Measurements from ENCODE around the gene ARHGAP8. TPM values are rescaled to one million over a fixed set of nuclear protein-coding genes. Genes with fewer than 3 reads are reported as not detected.

Gene ARHGAP8
- total RNA-seq, 2 experiments from 2014 or later: not detected

DNA sequence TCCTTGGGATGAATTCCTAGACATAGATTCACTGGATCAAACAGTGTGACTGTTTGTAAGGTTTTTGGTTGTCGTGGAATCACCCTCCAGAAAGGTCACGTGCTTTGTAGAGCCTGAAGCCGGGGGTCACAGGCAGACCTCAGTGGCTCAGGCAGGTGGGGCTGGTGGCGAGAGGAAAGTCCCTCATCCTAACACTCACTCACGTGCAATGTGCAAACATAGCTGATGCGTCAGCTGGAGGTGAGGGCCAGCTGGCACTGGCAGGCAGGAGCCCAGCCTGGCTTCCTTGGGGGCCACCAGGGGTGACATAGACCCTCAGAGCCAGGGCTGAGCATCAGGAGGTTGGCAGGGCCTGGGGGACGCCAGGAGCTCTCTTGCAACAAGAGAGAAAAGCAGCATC is 90.0 kb downstream of the ARHGAP8 start:
- H3K4me1 ChIP-seq (ENCODE audit: insufficient read depth, low read length, poor library complexity, severe bottlenecking): no peaks in the 10 kb centered on the region
- intact Hi-C loops (cut with micrococcal nuclease; ENCODE audit: unreplicated experiment): no loop called here
- no peak overlapping the region for H2AFZ ChIP-seq (ENCODE audit: low read length)
- no peak for TF ChIP-seq EZH2phosphoT487 (IDR thresholded peaks at IDR 0.05; ENCODE audit: borderline replicate concordance, low read depth, low read length)
- TF ChIP-seq, protein P1, sequence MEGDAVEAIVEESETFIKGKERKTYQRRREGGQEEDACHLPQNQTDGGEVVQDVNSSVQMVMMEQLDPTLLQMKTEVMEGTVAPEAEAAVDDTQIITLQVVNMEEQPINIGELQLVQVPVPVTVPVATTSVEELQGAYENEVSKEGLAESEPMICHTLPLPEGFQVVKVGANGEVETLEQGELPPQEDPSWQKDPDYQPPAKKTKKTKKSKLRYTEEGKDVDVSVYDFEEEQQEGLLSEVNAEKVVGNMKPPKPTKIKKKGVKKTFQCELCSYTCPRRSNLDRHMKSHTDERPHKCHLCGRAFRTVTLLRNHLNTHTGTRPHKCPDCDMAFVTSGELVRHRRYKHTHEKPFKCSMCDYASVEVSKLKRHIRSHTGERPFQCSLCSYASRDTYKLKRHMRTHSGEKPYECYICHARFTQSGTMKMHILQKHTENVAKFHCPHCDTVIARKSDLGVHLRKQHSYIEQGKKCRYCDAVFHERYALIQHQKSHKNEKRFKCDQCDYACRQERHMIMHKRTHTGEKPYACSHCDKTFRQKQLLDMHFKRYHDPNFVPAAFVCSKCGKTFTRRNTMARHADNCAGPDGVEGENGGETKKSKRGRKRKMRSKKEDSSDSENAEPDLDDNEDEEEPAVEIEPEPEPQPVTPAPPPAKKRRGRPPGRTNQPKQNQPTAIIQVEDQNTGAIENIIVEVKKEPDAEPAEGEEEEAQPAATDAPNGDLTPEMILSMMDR (conservative IDR thresholded peaks at IDR 0.05; ENCODE audit: low read length): no peak
- BruUV-seq (replicated peaks): no TSS peak
- DNase-seq (ENCODE audit: low spot score): no peak
- H3K4me3 ChIP-seq (ENCODE audit: low read depth, low read length, poor library complexity, severe bottlenecking): no peak overlapping the region
- H3K27ac ChIP-seq (ENCODE audit: low read depth, low read length, poor library complexity, severe bottlenecking): no peak overlapping the region
- no peaks in the 10 kb centered on the region for H3K9me2 ChIP-seq (ENCODE audit: insufficient read depth, low read length)
- H3K36me3 ChIP-seq (ENCODE audit: insufficient read depth, low read length): no peaks in the 10 kb centered on the region
- H3K9me3 ChIP-seq (ENCODE audit: low read length): no peaks in the 10 kb centered on the region
- ChIA-PET CTCF (ENCODE audit: unreplicated experiment) (no interaction called here), POLR2A (no interaction called here)
- no peaks in the 10 kb centered on the region for H3K79me2 ChIP-seq (ENCODE audit: insufficient read depth, low read depth, low read length)
- H4K20me1 ChIP-seq (ENCODE audit: insufficient read depth, low read length): no peaks in the 10 kb centered on the region
- H3K4me2 ChIP-seq (ENCODE audit: low read length): no peak overlapping the region

DNA sequence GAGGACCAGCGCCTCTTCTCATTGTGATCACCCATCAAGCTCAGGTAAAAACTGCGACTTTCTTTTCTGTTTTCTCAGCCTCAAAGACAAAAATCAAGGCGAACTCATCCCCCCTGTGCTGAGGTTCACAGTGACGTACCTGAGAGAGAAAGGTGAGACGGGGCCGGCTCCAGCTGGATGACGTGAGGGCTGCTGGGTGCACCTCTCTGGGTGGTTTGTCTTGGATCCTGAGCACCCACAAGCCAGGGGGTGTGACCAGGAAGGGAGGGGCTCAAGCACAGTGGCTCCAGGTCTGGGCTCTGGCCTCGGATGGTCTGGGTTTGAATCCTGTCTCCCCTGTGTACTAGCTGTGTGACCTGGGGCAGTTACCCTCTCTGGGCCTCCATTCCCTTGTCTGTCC is 92.8 kb downstream of the ARHGAP8 start:
- Histone ChIP-seq H3K79me2 (ENCODE audit: insufficient read depth, low read depth, low read length) (no peaks in the 10 kb centered on the region), H4K20me1 (ENCODE audit: insufficient read depth, low read length) (no peaks in the 10 kb centered on the region), H2AFZ (ENCODE audit: low read length) (no peak overlapping the region), H3K4me3 (ENCODE audit: low read depth, low read length, poor library complexity, severe bottlenecking) (no peak overlapping the region), H3K36me3 (ENCODE audit: insufficient read depth, low read length) (no peaks in the 10 kb centered on the region), H3K9me3 (ENCODE audit: low read length) (no peaks in the 10 kb centered on the region), H3K4me2 (ENCODE audit: low read length) (no peak overlapping the region), H3K4me1 (ENCODE audit: insufficient read depth, low read length, poor library complexity, severe bottlenecking) (no peaks in the 10 kb centered on the region), H3K27ac (ENCODE audit: low read depth, low read length, poor library complexity, severe bottlenecking) (no peak overlapping the region), H3K9me2 (ENCODE audit: insufficient read depth, low read length) (no peaks in the 10 kb centered on the region)
- CTCF ChIA-PET (ENCODE audit: unreplicated experiment): no interaction called here
- DNase-seq (ENCODE audit: low spot score): no peak
- no TSS peak for BruUV-seq (replicated peaks)
- intact Hi-C loops (cut with micrococcal nuclease; ENCODE audit: unreplicated experiment): no loop called here
- POLR2A ChIA-PET: no interaction called here
- TF ChIP-seq, protein P1 (conservative IDR thresholded peaks at IDR 0.05; ENCODE audit: low read length): no peak
- TF ChIP-seq EZH2phosphoT487 (IDR thresholded peaks at IDR 0.05; ENCODE audit: borderline replicate concordance, low read depth, low read length): no peak

DNA sequence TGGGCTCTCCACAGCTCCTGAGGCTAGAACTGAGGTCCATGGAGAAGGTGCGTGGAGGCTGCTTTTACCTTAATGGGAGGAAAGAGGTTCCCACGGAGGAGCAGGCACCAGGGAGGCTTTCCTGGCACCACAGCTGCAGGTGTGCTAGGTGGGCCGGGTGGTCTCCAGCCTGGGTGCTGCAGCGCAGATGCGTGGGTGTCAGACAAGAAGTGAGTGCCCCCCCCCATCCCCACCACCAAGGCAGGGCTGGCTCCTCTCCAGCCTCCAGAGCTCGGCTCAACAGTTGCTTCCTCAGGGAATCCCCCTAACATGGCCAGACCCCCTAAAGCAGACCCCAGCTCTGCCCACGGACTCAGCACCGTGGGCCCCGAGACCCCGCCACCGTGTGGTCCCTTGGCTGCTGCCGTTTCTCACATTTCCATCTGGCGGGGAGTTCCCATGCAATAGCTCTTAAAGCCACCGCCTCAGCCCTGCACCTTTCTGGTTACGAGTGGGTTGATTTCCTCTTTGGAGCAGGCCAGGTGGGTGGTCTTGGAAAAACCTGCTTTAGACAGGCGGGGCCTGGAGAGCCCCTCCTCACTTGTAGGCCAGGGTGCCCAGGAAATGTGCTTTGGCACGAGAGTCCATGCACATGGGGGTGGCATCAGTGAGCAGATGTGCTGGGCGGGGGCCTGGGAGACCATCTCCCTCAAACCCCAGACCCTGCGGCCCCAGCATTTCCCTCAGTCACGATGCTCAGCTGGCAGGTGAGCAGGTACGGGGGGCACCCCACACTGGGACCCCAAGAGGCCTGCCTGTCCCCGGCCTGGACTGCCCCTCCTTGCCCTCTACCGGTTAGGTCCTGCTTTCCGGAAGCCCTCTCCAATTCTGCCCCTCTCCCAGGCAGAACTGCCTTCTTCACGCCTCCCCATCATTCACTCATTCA is 93.7 kb downstream of the ARHGAP8 start:
- H3K4me2 ChIP-seq (ENCODE audit: low read length): no peak overlapping the region
- H3K9me2 ChIP-seq (ENCODE audit: insufficient read depth, low read length): no peaks in the 10 kb centered on the region
- H3K9me3 ChIP-seq (ENCODE audit: low read length): no peaks in the 10 kb centered on the region
- intact Hi-C loops (cut with micrococcal nuclease; ENCODE audit: unreplicated experiment): no loop called here
- H3K27ac ChIP-seq (ENCODE audit: low read depth, low read length, poor library complexity, severe bottlenecking): no peak overlapping the region
- H4K20me1 ChIP-seq (ENCODE audit: insufficient read depth, low read length): no peaks in the 10 kb centered on the region
- no peak overlapping the region for H2AFZ ChIP-seq (ENCODE audit: low read length)
- BruUV-seq (replicated peaks): no TSS peak
- DNase-seq (ENCODE audit: low spot score): no peak
- H3K4me1 ChIP-seq (ENCODE audit: insufficient read depth, low read length, poor library complexity, severe bottlenecking): no peaks in the 10 kb centered on the region
- TF ChIP-seq, protein P1 (conservative IDR thresholded peaks at IDR 0.05; ENCODE audit: low read length): no peak
- no peak for TF ChIP-seq EZH2phosphoT487 (IDR thresholded peaks at IDR 0.05; ENCODE audit: borderline replicate concordance, low read depth, low read length)
- H3K79me2 ChIP-seq (ENCODE audit: insufficient read depth, low read depth, low read length): no peaks in the 10 kb centered on the region
- H3K36me3 ChIP-seq (ENCODE audit: insufficient read depth, low read length): no peaks in the 10 kb centered on the region
- ChIA-PET CTCF (ENCODE audit: unreplicated experiment) (no interaction called here), POLR2A (no interaction called here)
- H3K4me3 ChIP-seq (ENCODE audit: low read depth, low read length, poor library complexity, severe bottlenecking): no peak overlapping the region
